HG03565 (cell line): Measurements from ENCODE around the gene NTPCR.
A peak's percentile ranks its signal among the peaks of the same experiment; 100 is the strongest.
"Not testable (repeated sequence)": the region's sequence is repeated elsewhere in the genome, so short reads cannot be mapped to it uniquely, and the experiment has no call there.

ENCODE experiments used
- ATAC-seq: cut with Tn5 transposase; IDR thresholded peaks from one replicate; pipeline ENCODE4 v1.9.1; 2021; ENCODE audit warnings: mild to moderate bottlenecking, moderate library complexity; ENCODE audit not compliant: unreplicated experiment

Gene NTPCR

GRCh38 chr1:232925421-232926220, 24.8 kb upstream of the NTPCR start:
- ATAC-seq, result no peak

- not testable (repeated sequence) for ATAC-seq
Observed at GRCh38 chr1:232927166-232927565, 23.2 kb upstream of the NTPCR start.

- no peak for ATAC-seq
Observed at GRCh38 chr1:232927830-232928505, 22.4 kb upstream of the NTPCR start.

GRCh38 chr1:232932486-232933425, 17.7 kb upstream of the NTPCR start:
- ATAC-seq, result no peak

- ATAC-seq, result no peak
Observed at GRCh38 chr1:232936941-232937340, 13.5 kb upstream of the NTPCR start.

GRCh38 chr1:232937741-232938375, 12.6 kb upstream of the NTPCR start:
- ATAC-seq, result no peak

- ATAC-seq, result no peak
Observed at GRCh38 chr1:232938926-232939325, 11.5 kb upstream of the NTPCR start.

GRCh38 chr1:232939748-232940147, 10.7 kb upstream of the NTPCR start:
- no peak for ATAC-seq

GRCh38 chr1:232940262-232940661, 10.1 kb upstream of the NTPCR start:
- ATAC-seq, result no peak

- no peak for ATAC-seq
Observed at GRCh38 chr1:232942413-232943294, 7.8 kb upstream of the NTPCR start.

GRCh38 chr1:232943679-232944252, 6.6 kb upstream of the NTPCR start:
- peak; percentile 65 for ATAC-seq

GRCh38 chr1:232944347-232944746, 6.1 kb upstream of the NTPCR start:
- no peak for ATAC-seq

- no peak for ATAC-seq
Observed at GRCh38 chr1:232949636-232950196, 695 bp upstream of the NTPCR start.

- ATAC-seq, result no peak
Observed at GRCh38 chr1:232951180-232951579, 769 bp downstream of the NTPCR start.

- ATAC-seq, result no peak
Observed at GRCh38 chr1:232951605-232952004, 1.2 kb downstream of the NTPCR start.

GRCh38 chr1:232952514-232953499, 2.4 kb downstream of the NTPCR start:
- peak; percentile 45 for ATAC-seq

- no peak for ATAC-seq
Observed at GRCh38 chr1:232954594-232955365, 4.4 kb downstream of the NTPCR start.
